GM12878 (cell line): ENCODE data around the gene GTPBP4. TPM values are rescaled to one million over a fixed set of nuclear protein-coding genes. Genes with fewer than 3 reads are reported as not detected.

Source experiments
- ATAC-seq: fragments of 200-7000 bp; cut with Tn5 transposase; 3 replicates; pipeline ENCODE4 v1.9.1; 2020; ENCODE audit warnings: mild to moderate bottlenecking, moderate library complexity
- BruUV-seq: library from RNA; stranded (reverse); fragments of 400-500 nt; replicated peaks from 2 replicates; lab custom pipeline; 2021; lab: Mats Ljungman, UMichigan
- CTCF ChIA-PET: fragments of 300-600 bp; sonication (Branson Sonifier 250); formaldehyde crosslinking; extraction: SDS; loops from one replicate; lab custom pipeline; 2021; ENCODE audit warnings: inconsistent platforms; lab: Yijun Ruan, JAX
- POLR2A ChIA-PET: fragments of 350-600 bp; formaldehyde crosslinking; extraction: SDS; loops from one replicate; lab custom pipeline; 2021; ENCODE audit warnings: inconsistent platforms; lab: Charles Lee
- RAD21 ChIA-PET: fragments of 300-600 bp; sonication (Branson Sonifier 250); formaldehyde crosslinking; loops from one replicate; lab custom pipeline; 2023; ENCODE audit warnings: antibody characterized with exemption; ENCODE audit not compliant: unreplicated experiment; lab: Charles Lee
- SMC1A ChIA-PET: fragments of 300-600 bp; sonication (Branson Sonifier 250); formaldehyde crosslinking; loops from one replicate; lab custom pipeline; 2023; ENCODE audit not compliant: unreplicated experiment, uncharacterized antibody; lab: Charles Lee
- DNase-seq: peaks from one replicate; pipeline ENCODE4 v3.0.0-alpha.2; 2011; ENCODE audit warnings: low read depth, low spot score
- FAIRE-seq: peaks from 3 replicates; lab custom pipeline; 2011; peaks lifted over from hg19 to GRCh38; lab: Jason Lieb, UNC
- H2AFZ ChIP-seq: 2 replicates; pipeline ENCODE4 v1.6.0; 2011; ENCODE audit warnings: low read depth, low read length, control low read depth; ENCODE audit not compliant: control insufficient read depth
- H3K27ac ChIP-seq: 2 replicates; pipeline ENCODE4 v1.5.1; 2011; ENCODE audit warnings: control low read depth; ENCODE audit not compliant: control insufficient read depth, insufficient read depth
- H3K27me3 ChIP-seq, 2 experiments: replicated peaks in 1 of 2; 2 replicates each; pipeline versions ENCODE4 v1.6.0 to v1.6.1; 2011; ENCODE audit warnings: low read length in 1 of 2; ENCODE audit not compliant: control insufficient read depth in 2 of 2, insufficient read depth in 2 of 2
- H3K36me3 ChIP-seq, 2 experiments: 2 replicates each; pipeline ENCODE4 v1.5.1; 2011; ENCODE audit warnings: low read length in 1 of 2; ENCODE audit not compliant: control insufficient read depth in 2 of 2, insufficient read depth in 2 of 2
- H3K4me1 ChIP-seq: 2 replicates; pipeline ENCODE4 v1.6.1; 2011; ENCODE audit warnings: mild to moderate bottlenecking, low read length, moderate library complexity, mixed read lengths; ENCODE audit not compliant: control insufficient read depth, insufficient read depth
- H3K4me2 ChIP-seq: 2 replicates; pipeline ENCODE4 v1.6.0; 2011; ENCODE audit warnings: control low read depth; ENCODE audit not compliant: control insufficient read depth, insufficient read depth
- H3K4me3 ChIP-seq: fragments of 200-600 bp; sonication (generic); 2 replicates; pipeline ENCODE4 v1.5.1; 2016
- H3K79me2 ChIP-seq: 2 replicates; pipeline ENCODE4 v1.6.0; 2011; ENCODE audit warnings: low read length; ENCODE audit not compliant: control insufficient read depth, insufficient read depth
- H3K9ac ChIP-seq: 2 replicates; pipeline ENCODE4 v1.8.0; 2011; ENCODE audit warnings: low read length, control low read depth, mixed read lengths; ENCODE audit not compliant: control insufficient read depth, insufficient read depth
- H3K9me3 ChIP-seq: replicated peaks from 3 replicates; pipeline ENCODE4 v1.5.1; 2011; ENCODE audit warnings: mild to moderate bottlenecking, low read length; ENCODE audit not compliant: control insufficient read depth, insufficient read depth
- H4K20me1 ChIP-seq: 2 replicates; pipeline ENCODE4 v1.6.0; 2011; ENCODE audit not compliant: control insufficient read depth, insufficient read depth
- CREB1 ChIP-seq: IDR thresholded peaks from 2 replicates; pipeline ENCODE4 v1.6.1; 2012; ENCODE audit warnings: low read depth, mild to moderate bottlenecking, inconsistent platforms
- FOS ChIP-seq: IDR thresholded peaks from 3 replicates; pipeline ENCODE4 v1.6.1; 2011; ENCODE audit warnings: borderline replicate concordance; ENCODE audit not compliant: insufficient read length; ENCODE audit errors: extremely low read depth
- IKZF1 ChIP-seq: fragments of 450-650 bp; conservative IDR thresholded peaks from 2 replicates; pipeline ENCODE4 v1.6.1; 2017; ENCODE audit warnings: antibody characterized with exemption, mild to moderate bottlenecking
- IRF4 ChIP-seq: IDR thresholded peaks from 2 replicates; pipeline ENCODE4 v1.6.1; 2011; ENCODE audit warnings: low read depth, low read length
- MEF2A ChIP-seq: IDR thresholded peaks from 2 replicates; pipeline ENCODE4 v1.6.1; 2011; ENCODE audit warnings: low read depth, mild to moderate bottlenecking, low read length, moderate library complexity; ENCODE audit not compliant: insufficient read depth
- MTA3 ChIP-seq: IDR thresholded peaks from 2 replicates; pipeline ENCODE4 v1.6.1; 2012; ENCODE audit warnings: low read length, inconsistent platforms, borderline replicate concordance
- NFIC ChIP-seq: IDR thresholded peaks from 2 replicates; pipeline ENCODE4 v1.6.1; 2012; ENCODE audit warnings: low read depth, mild to moderate bottlenecking, inconsistent platforms, low read length, moderate library complexity
- PML ChIP-seq: IDR thresholded peaks from 2 replicates; pipeline ENCODE4 v1.6.1; 2012; ENCODE audit warnings: low read length, inconsistent platforms
- RFX5 ChIP-seq: IDR thresholded peaks from 2 replicates; pipeline ENCODE4 v1.6.1; 2011; ENCODE audit warnings: low read depth, low read length, improper control_type of control experiment
- SUPT20H ChIP-seq: IDR thresholded peaks from 2 replicates; pipeline ENCODE4 v1.6.1; 2011; ENCODE audit warnings: low read depth, mild to moderate bottlenecking, low read length, moderate library complexity, borderline replicate concordance; ENCODE audit not compliant: control insufficient read depth
- TCF12 ChIP-seq: IDR thresholded peaks from 2 replicates; pipeline ENCODE4 v1.6.1; 2011; ENCODE audit warnings: low read depth, mild to moderate bottlenecking, low read length
- ZBED1 ChIP-seq: IDR thresholded peaks from 2 replicates; pipeline ENCODE4 v1.6.1; 2016; ENCODE audit warnings: borderline replicate concordance
- ZNF384 ChIP-seq: IDR thresholded peaks from 2 replicates; pipeline ENCODE4 v1.6.1; 2012; ENCODE audit warnings: low read depth, mild to moderate bottlenecking, low read length, improper control_type of control experiment, borderline replicate concordance
- WGBS: methylation state at CpG from one replicate; pipeline ENCODE4 v1.1.6; 2016; ENCODE audit warnings: low lambda C conversion rate; ENCODE audit not compliant: insufficient replicate concordance, insufficient coverage; ENCODE audit errors: missing lambda C conversion rate; 5-methylcytosine and 5-hydroxymethylcytosine counted together
- in situ Hi-C: fragments of 300-500 bp; cut with MboI; formaldehyde crosslinking; loops from 9 replicates; pipeline ENCODE4 v1.14.3; 2018; ENCODE audit warnings: mixed read lengths
- intact Hi-C: fragments of 100-400 bp; cut with micrococcal nuclease; formaldehyde crosslinking; loops from one replicate; pipeline ENCODE4 v1.14.2; 2022; ENCODE audit not compliant: unreplicated experiment
- polyA plus RNA-seq, 11 experiments: library from polyadenylated mRNA; depleted of rRNA in 4 of 11; unstranded in 6 of 11; stranded (reverse) in 5 of 11; fragments of >200 nt; fragmentation: Nextera tagmentation in 4 of 11; fragmentation: Illumina TruSeq in 1 of 11; extraction: Ambion mirVana in 4 of 11; extraction: Trizol in 1 of 11; gene quantifications; 1 replicate in 1 of 11; 2 replicates in 10 of 11; pipeline versions ENCODE4 v1.2.1 to v1.2.3, GENCODE V29; 2011 to 2016; ENCODE audit warnings: inconsistent platforms in 2 of 11, missing spikeins in 2 of 11, low read depth in 1 of 11
- total RNA-seq, 4 experiments: library from RNA; depleted of rRNA in 3 of 4; stranded (reverse); fragments of >200 nt in 3 of 4; fragmentation: Illumina TruSeq in 1 of 4; extraction: Trizol in 1 of 4; gene quantifications; 2 replicates each; pipeline versions ENCODE4 v1.2.1 to v1.2.3, GENCODE V29; 2013 to 2021
- TF ChIP-seq, protein P1 (sequence below): IDR thresholded peaks from 2 replicates; pipeline ENCODE4 v1.6.1; 2012; ENCODE audit warnings: low read depth, low read length, improper control_type of control experiment
- TF ChIP-seq, protein P2 (sequence below): IDR thresholded peaks from 2 replicates; pipeline ENCODE4 v1.6.1; 2011; ENCODE audit warnings: low read depth, low read length, improper control_type of control experiment, borderline replicate concordance

Gene GTPBP4
- total and polyA plus RNA-seq, 10 of the 15 experiments (the other 5 are each of a cell fraction or from before 2014, with no cell fraction given), result 58.5 to 118 (median 71.4) TPM

DNA sequence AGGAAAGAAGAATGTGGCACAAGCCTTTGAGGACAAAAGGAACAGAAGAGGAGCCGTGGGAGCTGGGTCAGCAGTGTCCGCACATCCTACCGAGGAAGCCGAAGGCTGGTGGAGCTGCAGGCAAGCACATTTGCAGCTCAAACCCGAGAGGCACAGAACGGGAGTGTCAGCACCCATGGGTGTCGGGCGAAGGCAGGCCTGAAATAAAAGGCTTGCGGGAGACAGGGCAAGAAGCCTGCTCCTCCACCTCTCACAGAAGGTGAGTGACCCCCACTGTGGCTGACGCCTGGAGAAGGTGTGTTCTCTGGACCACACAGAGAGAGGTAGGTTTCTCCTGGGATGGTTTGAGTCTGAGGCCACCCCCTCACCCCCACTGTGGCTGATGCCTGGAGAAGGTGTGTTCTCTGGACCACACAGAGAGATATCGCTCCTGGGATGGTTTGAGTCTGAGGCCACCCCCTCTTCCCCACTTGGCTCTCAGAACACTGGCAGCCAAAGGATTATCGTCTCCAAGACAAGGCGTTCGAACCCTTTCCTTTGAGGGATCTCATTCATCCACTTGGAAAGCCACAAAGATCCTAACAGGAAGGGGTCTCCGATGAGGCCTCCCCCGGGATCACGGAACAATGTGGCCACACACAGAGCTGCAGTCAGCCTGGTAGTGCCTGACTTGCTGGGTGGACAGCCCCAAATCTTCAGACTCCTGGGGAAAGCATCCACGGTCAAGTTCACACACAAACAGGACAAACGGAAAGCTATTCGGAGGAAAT, 21.6 kb upstream of the GTPBP4 start:
- 68% methylated on average over 20 of the region's 20 CpGs for WGBS
- ATAC-seq (no peak), DNase-seq (no peak), FAIRE-seq (no peak)
- Histone ChIP-seq H3K79me2 (no peaks in the 10 kb centered on the region), H3K9me3 (no peaks in the 10 kb centered on the region; the same call in 2 of the 3 replicates), H3K4me1 (no peaks in the 10 kb centered on the region), H3K4me2 (no peak overlapping the region), H3K4me3 (no peak overlapping the region), H2AFZ (no peak overlapping the region), H3K27me3 (no peaks in the 10 kb centered on the region), H3K36me3 (no peaks in the 10 kb centered on the region), H3K9ac (no peak overlapping the region), H3K27ac (no peak overlapping the region), H4K20me1 (no peaks in the 10 kb centered on the region)
- ChIA-PET SMC1A (interaction anchor here (0.8 to 1.1 kb wide), 2 partner anchors 10 to 30 kb away, joined by 3 read pairs; no protein-coding TSS in a partner anchor), RAD21 (no interaction called here), POLR2A (no interaction called here), CTCF (no interaction called here)
- intact Hi-C loops, result no loop called here
- BruUV-seq, result no TSS peak
- no peak for TF ChIP-seq FOS
- in situ Hi-C loops, result no loop called here

DNA sequence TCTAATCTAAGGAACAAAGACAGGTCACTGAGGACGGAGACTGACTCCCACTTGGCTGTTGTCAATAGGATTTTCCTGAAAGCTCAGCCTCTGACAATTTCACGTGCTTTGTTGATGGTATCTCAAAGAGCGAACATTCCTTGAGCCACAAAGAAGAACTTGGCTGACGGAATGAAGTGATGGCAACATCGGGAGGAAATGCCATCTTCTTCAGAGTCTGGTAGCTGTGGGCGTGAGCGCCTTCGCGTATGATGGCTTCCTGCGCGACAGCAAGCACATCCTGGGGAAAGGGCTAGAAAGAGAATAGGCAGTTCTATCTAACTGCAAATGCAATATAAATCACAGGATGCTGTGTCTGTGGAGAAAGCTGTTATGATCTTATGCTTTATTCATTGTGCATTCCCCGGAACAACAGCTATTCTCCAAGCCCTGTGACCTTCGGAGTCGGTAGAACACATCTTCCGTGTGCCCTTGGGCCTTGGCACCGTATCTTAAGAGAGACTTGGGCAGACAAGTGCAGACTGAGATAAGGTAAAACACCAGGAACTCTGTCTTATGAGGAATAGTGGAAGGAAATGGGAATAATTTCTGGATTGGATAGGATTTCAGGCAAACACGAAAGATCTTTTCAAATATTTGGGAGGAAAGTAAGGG, 19.6 kb upstream of the GTPBP4 start:
- in situ Hi-C loops, result no loop called here
- ChIA-PET RAD21 (no interaction called here), SMC1A (interaction anchor here (0.6 kb wide), 1 partner anchor 19 kb away, joined by 3 read pairs; no protein-coding TSS in a partner anchor), CTCF (no interaction called here), POLR2A (interaction anchor here (0.6 kb wide), 1 partner anchor 12 kb away, joined by 3 read pairs; no protein-coding TSS in a partner anchor)
- peaks cover 2% of the 10 kb centered on the region; the same call in 2 of the 3 replicates for H3K9me3 ChIP-seq
- H2AFZ ChIP-seq, result no peak overlapping the region
- ATAC-seq (no peak), FAIRE-seq (no peak), DNase-seq (no peak)
- no peak overlapping the region for H3K4me2 ChIP-seq
- H3K9ac ChIP-seq, result no peak overlapping the region
- no peaks in the 10 kb centered on the region for H3K79me2 ChIP-seq
- H3K27me3 ChIP-seq, result no peaks in the 10 kb centered on the region
- no peak overlapping the region for H3K4me3 ChIP-seq
- no peaks in the 10 kb centered on the region for H4K20me1 ChIP-seq
- intact Hi-C loops, result no loop called here
- WGBS, result 78% methylated on average over 17 of the region's 17 CpGs
- peaks cover 7% of the 10 kb centered on the region for H3K4me1 ChIP-seq
- no peak overlapping the region for H3K27ac ChIP-seq
- BruUV-seq, result no TSS peak
- H3K36me3 ChIP-seq, result no peaks in the 10 kb centered on the region
- TF ChIP-seq NFIC (no peak), ZBED1 (no peak), CREB1 (no peak), MTA3 (no peak), SUPT20H (no peak), IKZF1 (no peak), RFX5 (no peak), PML (no peak), IRF4 (no peak), ZNF384 (no peak), MEF2A (no peak), TCF12 (no peak)
- TF ChIP-seq, protein P1, sequence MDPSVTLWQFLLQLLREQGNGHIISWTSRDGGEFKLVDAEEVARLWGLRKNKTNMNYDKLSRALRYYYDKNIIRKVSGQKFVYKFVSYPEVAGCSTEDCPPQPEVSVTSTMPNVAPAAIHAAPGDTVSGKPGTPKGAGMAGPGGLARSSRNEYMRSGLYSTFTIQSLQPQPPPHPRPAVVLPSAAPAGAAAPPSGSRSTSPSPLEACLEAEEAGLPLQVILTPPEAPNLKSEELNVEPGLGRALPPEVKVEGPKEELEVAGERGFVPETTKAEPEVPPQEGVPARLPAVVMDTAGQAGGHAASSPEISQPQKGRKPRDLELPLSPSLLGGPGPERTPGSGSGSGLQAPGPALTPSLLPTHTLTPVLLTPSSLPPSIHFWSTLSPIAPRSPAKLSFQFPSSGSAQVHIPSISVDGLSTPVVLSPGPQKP, result no peak
- TF ChIP-seq, protein P2, sequence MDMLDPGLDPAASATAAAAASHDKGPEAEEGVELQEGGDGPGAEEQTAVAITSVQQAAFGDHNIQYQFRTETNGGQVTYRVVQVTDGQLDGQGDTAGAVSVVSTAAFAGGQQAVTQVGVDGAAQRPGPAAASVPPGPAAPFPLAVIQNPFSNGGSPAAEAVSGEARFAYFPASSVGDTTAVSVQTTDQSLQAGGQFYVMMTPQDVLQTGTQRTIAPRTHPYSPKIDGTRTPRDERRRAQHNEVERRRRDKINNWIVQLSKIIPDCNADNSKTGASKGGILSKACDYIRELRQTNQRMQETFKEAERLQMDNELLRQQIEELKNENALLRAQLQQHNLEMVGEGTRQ, result no peak
